Smooth muscle cell of the brain vasculature (primary cell): ENCODE results near the gene ADCY10.
"Not testable (repeated sequence)": the region's sequence is repeated elsewhere in the genome, so short reads cannot be mapped to it uniquely, and the experiment has no call there.

ENCODE experiments used
- DNase-seq: peaks from one replicate; pipeline ENCODE4 v3.0.0-alpha.2; 2012; ENCODE audit warnings: low read depth, low spot score

Gene ADCY10

DNA sequence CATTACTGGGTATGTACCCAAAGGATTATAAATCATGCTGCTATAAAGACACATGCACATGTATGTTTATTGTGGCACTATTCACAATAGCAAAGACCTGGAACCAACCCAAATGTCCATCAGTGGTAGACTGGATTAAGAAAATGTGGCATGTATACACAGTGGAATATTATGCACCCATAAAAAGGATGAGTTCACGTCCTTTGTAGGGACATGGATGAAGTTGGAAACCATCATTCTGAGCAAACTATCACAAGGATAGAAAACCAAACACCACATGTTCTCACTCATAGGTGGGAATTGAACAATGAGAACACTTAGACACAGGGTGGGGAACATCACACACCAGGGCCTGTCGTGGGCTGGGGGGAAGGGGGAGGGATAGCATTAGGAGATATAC lies 26.7 kb downstream of the ADCY10 start:
- not testable (repeated sequence) for DNase-seq

DNA sequence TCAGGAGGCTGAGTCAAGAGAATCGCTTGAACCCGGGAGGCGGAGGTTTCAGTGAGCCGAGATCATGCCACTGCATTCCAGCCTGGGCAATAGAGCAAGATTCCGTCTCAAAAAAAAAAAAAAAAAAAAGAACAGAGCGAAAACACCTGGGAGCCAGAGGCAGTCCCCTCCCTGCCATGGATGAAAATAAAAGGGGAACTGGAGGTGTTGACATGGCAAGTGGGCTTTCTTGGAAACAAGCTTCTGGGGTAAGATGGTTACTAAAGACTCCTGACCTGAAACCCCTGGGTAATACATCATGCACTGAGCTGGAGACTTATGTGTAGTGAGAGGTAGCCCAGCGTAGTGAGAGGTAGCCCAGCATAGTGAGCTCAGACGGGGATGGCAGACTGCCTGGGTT lies 31.6 kb downstream of the ADCY10 start:
- no peak for DNase-seq

DNA sequence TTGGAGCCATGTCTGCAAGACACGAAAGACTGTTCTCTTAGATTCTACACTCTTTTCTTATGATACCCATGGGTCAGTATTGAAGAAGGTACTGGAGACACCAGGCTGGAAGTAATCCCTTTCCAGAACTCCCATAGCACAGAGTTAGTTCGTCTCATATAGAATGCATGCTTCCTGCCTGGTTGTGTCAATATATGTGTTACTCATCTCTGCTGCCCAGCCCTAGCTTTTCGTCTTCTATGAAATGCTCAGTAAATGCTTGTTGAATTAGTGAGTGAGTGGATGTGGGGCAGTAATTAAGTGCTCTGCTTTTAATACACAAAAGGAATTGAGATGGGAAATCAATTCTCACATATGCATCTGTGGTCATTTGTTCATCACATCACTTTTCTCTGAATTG lies 32.1 kb downstream of the ADCY10 start:
- no peak for DNase-seq

DNA sequence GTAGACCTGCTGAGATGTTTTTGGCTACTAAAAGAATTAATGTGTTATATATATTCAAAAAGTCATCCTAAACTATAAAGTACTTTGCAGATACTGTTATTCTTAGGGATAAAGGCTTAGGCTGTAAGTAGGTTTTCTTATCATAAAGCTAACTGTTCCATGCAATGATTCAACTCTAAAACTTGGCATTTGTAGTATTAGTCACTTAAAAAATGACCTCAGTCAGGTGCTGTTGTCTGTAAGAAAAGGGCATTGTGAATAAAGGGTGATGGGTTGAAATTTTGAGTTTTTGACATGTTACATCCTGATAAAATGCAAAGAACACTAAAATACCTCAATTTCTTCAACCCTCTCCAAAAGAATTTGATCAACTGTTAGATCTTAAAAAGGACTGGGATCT lies 32.9 kb downstream of the ADCY10 start:
- no peak for DNase-seq

DNA sequence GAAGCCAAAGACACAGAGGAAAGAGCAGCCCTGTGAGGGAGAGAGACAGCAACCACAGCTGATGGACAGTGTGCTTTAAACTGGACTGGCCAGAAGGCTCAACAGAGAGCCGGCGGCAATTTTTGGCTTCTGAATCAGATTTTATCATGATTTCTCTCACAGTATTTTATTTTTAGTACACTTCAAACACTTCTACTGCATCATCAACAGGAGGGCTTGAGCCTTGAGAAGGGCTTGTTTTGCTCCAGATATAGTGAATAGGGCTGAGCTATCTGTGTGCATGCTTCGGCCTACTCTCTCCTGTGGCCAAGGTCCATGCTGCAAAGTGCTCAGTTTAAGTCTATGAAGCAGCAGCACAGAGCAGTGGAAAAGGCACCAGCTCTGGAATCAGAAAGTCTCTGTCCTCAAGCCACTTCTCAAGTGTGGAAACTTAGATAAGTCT lies 33.3 kb downstream of the ADCY10 start:
- no peak for DNase-seq

DNA sequence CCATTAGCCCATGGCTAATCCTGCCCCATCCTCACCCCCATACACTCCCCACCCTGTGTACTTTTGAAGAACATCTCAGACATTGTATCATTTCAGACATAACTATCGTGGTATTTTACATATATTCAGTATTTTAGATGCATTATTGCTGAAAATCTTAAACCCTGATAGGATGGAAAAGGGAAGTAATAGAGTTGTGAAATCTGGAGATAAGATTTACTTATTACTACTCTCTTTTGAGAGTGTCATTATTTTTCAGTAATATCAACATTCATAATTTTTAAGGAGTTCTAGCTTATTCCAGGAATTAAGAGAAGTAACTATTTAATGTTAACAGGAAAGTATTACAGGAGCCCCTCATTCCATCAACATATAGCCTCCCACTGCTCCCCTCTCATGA lies 34.4 kb downstream of the ADCY10 start:
- no peak for DNase-seq

DNA sequence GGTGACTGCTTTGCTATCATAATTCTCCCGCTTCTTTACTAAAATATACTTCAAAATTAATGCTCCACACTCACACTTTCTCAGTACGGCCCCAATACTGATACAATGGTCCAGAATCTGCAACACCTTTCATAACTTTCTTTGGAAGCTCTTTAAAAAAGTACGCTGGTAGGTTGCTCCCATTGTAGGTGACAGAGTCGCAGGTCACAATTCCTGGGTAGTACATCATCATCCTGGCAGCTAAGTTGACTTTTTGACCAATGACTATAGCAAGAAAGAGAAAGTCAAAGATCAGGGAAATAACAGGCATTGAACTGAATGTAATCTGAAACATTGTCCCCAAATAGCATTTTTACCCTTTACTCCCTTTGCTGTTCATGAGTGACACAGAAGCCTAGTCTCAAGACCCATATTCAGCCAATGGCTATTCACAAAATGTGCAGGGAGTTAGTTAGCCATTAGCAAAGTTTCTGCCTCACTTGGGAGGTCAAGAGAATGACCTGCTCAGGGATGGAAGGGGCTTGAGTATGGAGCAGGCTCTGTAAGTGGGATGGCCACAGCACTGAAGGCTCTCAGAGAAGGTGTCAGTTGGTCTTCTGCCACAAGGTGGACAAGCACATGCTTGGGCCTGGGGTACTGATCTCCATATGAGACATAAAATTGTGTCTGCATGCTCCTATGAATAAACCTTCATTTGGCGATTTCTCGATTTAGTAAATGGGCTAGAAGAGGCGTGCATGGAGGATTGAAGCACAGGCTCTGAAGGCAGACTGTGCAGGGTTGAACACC lies 35.4 kb downstream of the ADCY10 start:
- no peak for DNase-seq

DNA sequence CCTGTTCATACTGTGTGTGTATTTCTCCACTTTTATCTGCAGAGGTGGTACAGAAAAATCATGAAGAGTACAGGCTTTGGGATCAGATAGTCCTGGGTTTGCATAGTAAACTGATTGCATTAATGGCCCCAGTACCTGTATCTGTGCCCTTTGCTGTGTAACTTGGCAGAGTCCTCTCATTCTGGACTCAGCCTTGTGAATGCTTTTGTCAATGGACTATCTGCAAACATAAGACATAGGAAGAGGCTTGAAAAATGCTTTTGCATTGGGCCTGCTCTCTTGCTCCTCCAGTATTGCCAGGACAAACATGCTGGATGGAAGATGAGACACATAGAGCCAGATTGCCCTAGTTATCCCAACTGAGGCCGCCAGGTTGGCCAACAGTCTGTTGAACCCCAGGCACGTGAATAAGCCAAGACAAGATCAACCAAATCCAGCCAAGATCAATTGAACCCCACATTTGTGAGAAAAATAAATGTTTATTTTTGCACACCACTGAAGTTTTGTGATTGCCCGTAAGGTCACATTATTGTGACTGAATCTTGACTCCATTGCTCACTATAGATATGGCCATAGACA lies 37.2 kb downstream of the ADCY10 start:
- no peak for DNase-seq

DNA sequence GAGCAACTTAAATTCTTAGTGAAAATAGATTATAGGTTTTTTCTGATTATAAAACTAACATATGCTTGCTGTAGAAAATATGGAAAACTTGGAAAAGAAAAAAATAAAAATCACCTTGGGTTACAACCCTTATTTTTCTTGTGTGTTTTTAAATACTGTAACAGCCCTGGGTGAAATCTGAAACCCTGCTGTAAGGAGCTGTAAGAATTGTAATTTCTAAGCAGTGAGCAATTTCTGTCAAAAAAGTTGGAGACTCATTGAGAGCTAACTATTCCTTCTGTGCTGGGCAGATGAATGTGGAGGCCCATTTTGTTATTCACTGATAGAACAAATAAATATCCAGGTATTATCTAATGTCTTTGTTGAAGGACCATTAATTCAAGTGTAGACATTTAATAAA lies 42.6 kb downstream of the ADCY10 start:
- peak; percentile 2 for DNase-seq

DNA sequence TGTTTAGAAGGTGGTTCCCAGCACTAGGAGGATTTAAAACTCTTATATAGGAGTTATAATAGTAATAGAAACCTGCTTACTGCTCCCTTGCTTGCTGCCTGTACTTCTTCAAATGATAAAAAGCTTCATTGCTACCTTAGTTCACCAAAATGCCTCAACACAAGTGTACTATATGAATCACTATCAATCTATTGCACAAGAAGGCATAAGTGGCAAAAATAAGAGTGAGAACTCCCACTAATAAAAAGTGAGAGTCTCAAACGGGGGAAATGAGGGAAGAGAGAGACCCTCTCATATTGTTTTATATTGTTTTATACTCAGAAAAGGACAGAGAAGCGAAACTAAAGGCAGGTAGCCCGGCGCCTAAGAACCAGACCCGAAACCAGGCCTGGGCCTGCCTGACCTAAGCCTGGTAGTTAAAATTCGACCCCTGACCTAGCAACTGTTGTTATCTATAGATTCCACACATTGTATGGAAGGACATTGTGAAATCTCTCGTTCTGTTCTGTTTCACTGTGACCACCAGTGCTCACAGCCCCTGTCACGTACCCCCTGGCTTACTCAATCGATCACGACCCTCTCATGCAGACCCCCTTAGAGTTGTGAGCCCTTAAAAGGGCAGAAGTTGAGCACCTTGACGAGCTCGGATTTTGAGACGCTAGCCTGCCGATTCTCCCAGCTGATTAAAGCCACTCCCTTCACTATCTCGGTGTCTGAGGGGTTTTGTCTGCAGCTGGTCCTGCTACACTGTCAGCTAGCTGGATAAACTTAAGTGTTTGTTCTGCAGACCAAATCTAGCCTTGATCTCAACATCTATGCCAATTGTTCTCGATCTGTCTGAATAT lies 44.6 kb downstream of the ADCY10 start:
- not testable (repeated sequence) for DNase-seq

DNA sequence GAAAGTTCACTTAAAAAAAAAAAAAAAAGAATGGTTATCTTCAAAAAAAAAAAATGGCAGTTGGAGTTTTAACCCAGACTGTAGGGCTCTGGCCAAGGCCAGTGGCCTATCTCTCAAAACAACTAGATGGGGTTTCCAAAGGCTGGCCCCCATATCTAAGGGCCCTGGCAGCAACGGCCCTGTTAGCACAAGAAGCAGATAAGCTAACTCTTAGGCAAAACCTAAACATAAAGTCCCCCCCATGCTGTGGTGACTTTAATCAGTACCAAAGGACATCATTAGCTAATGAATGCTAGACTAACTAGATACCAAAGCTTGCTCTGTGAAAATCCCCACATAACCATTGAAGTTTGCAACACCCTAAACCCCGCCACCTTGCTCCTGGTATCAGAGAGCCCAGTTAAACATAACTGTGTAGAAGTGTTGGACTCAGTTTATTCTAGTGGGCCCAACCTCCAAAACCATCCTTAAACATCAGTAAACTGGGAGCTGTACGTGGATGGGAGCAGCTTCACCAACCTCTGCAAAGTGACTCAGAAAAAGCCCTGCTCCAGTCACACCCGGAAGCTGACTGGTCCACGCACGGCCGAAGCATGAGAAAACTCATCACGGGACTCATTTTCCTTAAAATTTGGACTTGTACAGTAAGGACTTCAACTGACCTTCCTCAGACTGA lies 47.1 kb downstream of the ADCY10 start:
- DNase-seq = not testable (repeated sequence)

DNA sequence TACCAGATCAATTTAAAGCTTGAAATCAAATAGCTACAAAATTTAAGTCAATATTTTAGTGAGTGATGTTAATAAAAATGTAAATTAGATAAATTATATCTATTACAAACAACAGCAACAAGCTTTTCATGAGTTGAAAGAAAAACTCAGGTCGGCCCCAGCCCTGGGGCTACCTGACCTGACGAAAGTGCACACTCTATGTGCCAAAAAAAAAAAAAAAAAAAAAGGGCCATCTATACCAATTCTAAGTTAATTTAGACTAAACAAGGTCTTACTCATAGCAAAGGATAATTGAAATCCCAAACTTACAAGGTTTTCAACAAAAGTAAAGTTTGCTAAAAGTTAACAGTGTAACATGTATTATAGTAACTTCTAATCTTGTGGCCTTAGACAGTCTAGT lies 47.6 kb downstream of the ADCY10 start:
- DNase-seq = not testable (repeated sequence)

DNA sequence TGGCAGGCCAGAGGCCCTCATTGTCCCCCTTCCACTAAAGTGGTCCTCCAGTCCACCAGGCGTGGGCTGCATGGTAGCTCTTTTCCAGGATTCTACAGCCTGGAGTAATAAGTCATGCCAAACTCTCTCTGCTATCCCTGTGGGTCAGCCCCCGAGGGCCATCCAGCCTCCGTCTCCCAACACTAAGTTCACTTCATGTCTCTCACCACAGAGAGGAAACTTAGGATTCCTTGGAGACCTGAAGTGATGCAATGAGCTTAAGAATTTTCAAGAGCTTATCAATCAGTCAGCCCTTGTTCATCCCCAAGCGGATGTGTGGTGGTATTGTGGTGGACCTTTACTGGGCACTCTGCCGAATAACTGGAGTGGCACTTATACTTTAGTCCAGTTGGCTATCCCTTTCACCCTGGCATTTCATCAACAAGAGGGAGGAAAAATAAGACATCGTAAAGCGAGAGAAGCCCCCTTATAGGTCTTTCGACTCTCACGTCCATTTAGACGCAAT lies 48.1 kb downstream of the ADCY10 start:
- DNase-seq = not testable (repeated sequence)

DNA sequence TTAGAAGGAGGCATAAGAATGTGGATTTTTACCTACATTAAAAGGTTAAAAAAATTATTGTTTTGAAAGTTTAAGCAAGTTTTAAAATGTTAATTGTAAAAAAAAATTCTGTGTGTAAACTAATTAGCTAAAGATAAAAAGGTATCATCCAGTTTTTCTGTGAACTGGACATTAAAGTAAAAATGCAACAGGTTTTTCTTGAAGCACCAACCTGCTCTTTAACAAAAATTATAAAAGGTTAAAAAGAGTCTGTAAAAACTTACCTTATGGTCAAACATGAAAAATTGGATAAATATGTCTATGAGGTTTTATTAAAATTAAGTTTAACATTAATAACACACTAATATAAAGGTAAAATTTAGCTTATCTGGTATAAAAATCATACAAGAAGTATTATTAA lies 48.7 kb downstream of the ADCY10 start:
- DNase-seq = not testable (repeated sequence)

DNA sequence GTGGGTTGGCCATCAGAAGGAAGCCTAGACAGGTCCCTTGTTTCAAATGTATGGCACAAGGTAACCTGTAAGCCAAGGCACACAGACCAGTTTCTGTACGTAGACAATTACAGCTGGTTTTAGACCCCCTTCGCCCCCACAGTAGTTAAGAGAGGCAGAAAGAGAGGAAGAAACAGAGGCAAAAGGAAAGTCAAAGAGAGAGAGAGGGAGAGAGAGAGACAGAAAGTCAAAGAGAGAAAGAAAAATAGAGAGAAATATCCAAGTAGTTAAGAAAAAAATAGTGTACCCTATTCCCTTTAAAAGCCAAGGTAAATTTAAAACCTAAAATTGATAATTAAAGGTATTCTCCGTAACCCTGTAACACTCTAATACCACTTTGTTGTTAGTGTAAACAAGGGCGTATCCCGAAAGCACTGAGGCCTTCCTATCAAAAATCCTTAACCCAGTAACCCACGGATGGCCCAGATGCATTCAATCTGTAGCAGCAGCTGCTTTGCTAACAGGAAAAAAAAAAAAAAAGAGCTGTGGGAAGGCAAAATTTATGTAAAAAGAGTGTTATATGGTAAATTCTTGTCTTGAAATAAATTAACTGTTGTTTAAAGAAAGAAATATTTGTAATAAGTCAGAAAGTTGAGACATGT lies 49.4 kb downstream of the ADCY10 start:
- no peak for DNase-seq

DNA sequence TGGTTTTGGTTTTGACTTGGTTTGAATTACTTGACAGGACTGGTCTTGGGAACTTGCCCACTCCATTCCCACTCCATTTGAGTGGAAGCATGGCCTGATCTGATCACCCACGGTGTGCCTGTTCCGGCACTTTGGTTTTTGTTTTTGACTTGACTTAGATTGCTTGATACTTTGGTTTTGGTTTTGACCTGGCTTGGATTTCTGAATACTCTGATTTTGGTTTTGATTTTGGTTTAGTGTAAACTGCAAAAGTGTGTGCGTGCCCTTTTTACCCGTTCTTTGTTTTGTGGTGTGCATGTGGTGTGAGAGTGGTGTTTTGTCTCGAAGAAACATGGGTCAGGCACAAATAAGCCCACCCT lies 50.0 kb downstream of the ADCY10 start:
- DNase-seq = no peak

DNA sequence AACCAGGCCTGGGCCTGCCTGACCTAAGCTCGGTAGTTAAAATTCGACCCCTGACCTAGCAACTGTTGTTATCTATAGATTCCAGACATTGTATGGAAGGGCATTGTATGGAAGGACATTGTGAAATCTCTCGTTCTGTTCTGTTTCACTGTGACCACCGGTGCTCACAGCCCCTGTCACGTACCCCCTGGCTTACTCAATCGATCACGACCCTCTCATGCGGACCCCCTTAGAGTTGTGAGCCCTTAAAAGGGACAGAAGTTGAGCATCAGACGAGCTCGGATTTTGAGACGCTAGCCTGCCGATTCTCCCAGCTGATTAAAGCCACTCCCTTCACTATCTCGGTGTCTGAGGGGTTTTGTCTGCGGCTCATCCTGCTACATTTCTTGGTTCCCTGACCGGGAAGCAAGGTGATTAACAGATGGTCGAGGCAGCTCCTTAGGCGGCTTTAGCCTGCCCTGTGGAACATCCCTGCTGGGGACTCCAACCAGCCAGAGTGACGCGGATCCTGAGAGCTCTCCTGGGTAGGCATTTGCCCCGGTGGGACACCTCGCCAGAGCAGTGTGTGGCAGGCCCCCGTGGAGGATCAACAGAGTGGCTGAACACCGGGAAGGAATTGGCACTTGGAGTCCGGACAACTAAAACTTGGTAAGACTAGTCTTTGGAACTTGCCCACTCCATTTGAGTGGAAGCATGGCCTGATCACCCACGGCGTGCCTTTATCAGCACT lies 50.6 kb downstream of the ADCY10 start:
- not testable (repeated sequence) for DNase-seq

DNA sequence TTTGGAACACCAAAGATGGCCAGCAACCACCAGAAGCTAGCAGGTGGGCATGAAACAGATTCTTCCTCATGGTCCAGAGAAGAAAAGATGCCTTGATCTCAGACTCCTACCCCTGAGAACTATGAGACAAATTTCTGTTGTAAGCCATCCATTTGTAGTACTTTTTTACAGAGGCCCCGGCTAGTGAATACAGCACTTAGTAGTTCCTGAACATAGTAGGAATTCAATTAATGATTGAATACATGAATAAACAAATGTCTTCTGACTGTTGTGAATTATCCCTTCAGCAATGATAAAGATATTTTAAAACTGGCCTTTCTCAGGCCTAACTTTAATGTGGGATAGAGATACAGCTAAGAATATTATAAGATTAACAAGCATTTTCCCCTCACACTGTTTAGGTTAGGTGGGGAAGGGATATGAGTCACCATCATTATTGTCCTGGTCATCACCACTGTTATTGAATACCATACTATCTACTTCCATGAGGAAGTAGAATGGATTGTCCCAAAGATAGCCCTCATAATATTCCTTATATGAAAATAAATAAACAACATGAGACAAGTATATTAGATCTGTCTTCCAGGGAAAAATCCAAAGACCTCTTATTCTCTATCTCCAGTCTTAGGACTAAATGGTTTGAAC lies 51.4 kb downstream of the ADCY10 start:
- no peak for DNase-seq

DNA sequence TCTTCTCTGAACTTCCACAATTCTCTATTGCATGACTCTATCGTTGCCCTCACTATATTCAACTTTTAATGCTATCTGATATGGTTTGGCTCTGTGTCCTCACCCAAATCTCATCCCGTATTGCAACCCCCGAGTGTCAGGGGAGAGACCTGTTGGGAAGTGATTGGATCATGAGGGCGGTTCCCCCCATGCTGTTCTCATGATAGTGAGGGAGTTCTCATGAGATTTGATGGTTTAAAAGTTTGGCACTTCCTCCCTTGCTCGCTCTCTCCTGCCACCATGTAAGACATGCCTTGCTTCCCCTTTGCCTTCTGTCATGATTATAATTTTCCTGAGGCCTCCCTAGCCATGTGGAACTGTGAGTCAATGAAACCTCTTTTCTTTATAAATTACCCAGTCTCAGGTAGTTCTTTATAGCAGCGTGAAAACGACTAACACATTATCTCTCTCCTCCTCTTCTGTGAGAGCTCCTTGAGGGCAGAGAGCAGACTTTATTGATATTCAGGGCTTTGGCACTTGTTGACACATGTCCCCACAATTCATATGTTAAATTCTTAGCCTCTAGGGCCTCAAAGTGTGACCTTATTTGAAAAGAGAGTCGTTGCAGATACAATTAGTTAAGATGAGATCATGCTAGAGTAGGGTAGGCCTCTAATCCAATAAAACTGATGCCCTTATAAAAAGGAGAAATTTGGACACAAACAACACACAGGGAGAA lies 52.1 kb downstream of the ADCY10 start:
- no peak for DNase-seq
